CD14-positive monocyte (primary cell): ENCODE results near the gene SEMA3G. TPM values are rescaled to one million over a fixed set of nuclear protein-coding genes. Genes with fewer than 3 reads are reported as not detected.

Experiments used
- DNase-seq, 3 donors: peaks; one replicate each; pipeline ENCODE4 v3.0.0-alpha.2; 2011 to 2022
- H2AFZ ChIP-seq: 2 replicates; pipeline ENCODE4 v1.6.0; 2012; ENCODE audit warnings: mild to moderate bottlenecking, low read depth, low read length, inconsistent platforms; ENCODE audit not compliant: insufficient read depth, poor library complexity, severe bottlenecking
- H3K27ac ChIP-seq, 2 donors: 1 replicate in 1 of 2; 2 replicates in 1 of 2; pipeline ENCODE4 v1.5.1; 2012 to 2013; ENCODE audit warnings: low read length in 2 of 2, control low read depth in 1 of 2, inconsistent platforms in 1 of 2, low read depth in 1 of 2, mild to moderate bottlenecking in 1 of 2
- H3K27me3 ChIP-seq, 2 donors: one replicate each; pipeline versions ENCODE4 v1.6.0 to v1.6.1; 2011 to 2013; ENCODE audit warnings: low read length in 2 of 2; ENCODE audit not compliant: control insufficient read depth in 2 of 2, insufficient read depth in 2 of 2
- H3K36me3 ChIP-seq, 2 donors: replicated peaks in 1 of 2; 1 replicate in 1 of 2; 2 replicates in 1 of 2; pipeline versions ENCODE4 v1.5.1 to v1.6.1; 2012 to 2013; ENCODE audit warnings: low read length in 2 of 2, control low read depth in 1 of 2, inconsistent platforms in 1 of 2, mild to moderate bottlenecking in 1 of 2; ENCODE audit not compliant: insufficient read depth in 2 of 2, control insufficient read depth in 1 of 2
- H3K4me1 ChIP-seq, 2 donors: 1 replicate in 1 of 2; 2 replicates in 1 of 2; pipeline versions ENCODE4 v1.5.1 to v1.6.1; 2012 to 2013; ENCODE audit warnings: low read length in 2 of 2, control low read depth in 1 of 2, inconsistent platforms in 1 of 2, mild to moderate bottlenecking in 1 of 2, moderate library complexity in 1 of 2; ENCODE audit not compliant: insufficient read depth in 2 of 2, control insufficient read depth in 1 of 2
- H3K4me2 ChIP-seq: replicated peaks from 2 replicates; pipeline ENCODE3; 2012; ENCODE audit warnings: low read length, moderate library complexity, mild to moderate bottlenecking; ENCODE audit not compliant: poor library complexity, severe bottlenecking; ENCODE audit errors: extremely low read depth
- H3K4me3 ChIP-seq, 3 experiments: fragments of 200-600 bp in 1 of 3; sonication (generic) in 1 of 3; replicated peaks in 1 of 3; 1 replicate in 2 of 3; 2 replicates in 1 of 3; pipeline ENCODE4 v1.5.1; 2011 to 2013; ENCODE audit warnings: low read length in 3 of 3, mild to moderate bottlenecking in 3 of 3, control low read depth in 2 of 3, low read depth in 2 of 3, inconsistent platforms in 1 of 3, moderate library complexity in 1 of 3
- H3K79me2 ChIP-seq: 2 replicates; pipeline ENCODE4 v1.6.0; 2012; ENCODE audit warnings: mild to moderate bottlenecking, control low read depth, inconsistent platforms, low read length, moderate library complexity; ENCODE audit not compliant: insufficient read depth
- H3K9ac ChIP-seq: 2 replicates; pipeline ENCODE4 v1.6.0; 2017; ENCODE audit warnings: low read length, mild to moderate bottlenecking; ENCODE audit not compliant: insufficient read depth, poor library complexity, severe bottlenecking
- H3K9me3 ChIP-seq, 2 donors: replicated peaks in 1 of 2; 1 replicate in 1 of 2; 2 replicates in 1 of 2; pipeline versions ENCODE4 v1.5.1 to v1.6.1; 2012 to 2013; ENCODE audit warnings: low read length in 2 of 2, control low read depth in 1 of 2; ENCODE audit not compliant: control insufficient read depth in 1 of 2, insufficient read depth in 1 of 2
- H4K20me1 ChIP-seq: 2 replicates; pipeline ENCODE4 v1.6.0; 2012; ENCODE audit warnings: mild to moderate bottlenecking, low read length, control low read depth, moderate library complexity; ENCODE audit not compliant: insufficient read depth
- H3K27ac Mint-ChIP-seq, 7 donors: one replicate each; pipeline ENCODE4 v1.8.0; 2020; ENCODE audit warnings: mild to moderate bottlenecking in 7 of 7, mixed read lengths in 7 of 7, moderate library complexity in 6 of 7, inconsistent platforms in 2 of 7
- H3K27me3 Mint-ChIP-seq, 3 donors: one replicate each; pipeline ENCODE4 v1.8.0; 2021 to 2022; ENCODE audit warnings: low read depth in 3 of 3, mild to moderate bottlenecking in 3 of 3, mixed read lengths in 3 of 3, moderate library complexity in 3 of 3, inconsistent platforms in 1 of 3
- H3K36me3 Mint-ChIP-seq, 2 donors: one replicate each; pipeline ENCODE4 v1.8.0; 2020; ENCODE audit warnings: mixed read lengths in 2 of 2, inconsistent platforms in 1 of 2, mild to moderate bottlenecking in 1 of 2
- H3K4me1 Mint-ChIP-seq: one replicate; pipeline ENCODE4 v1.8.0; 2020; ENCODE audit warnings: mild to moderate bottlenecking, mixed read lengths
- H3K4me3 Mint-ChIP-seq, 2 donors: one replicate each; pipeline ENCODE4 v1.8.0; 2020; ENCODE audit warnings: mild to moderate bottlenecking in 2 of 2, mixed read lengths in 2 of 2, moderate library complexity in 1 of 2
- H3K9me3 Mint-ChIP-seq, 7 donors: one replicate each; pipeline ENCODE4 v1.8.0; 2020 to 2022; ENCODE audit warnings: mixed read lengths in 7 of 7, mild to moderate bottlenecking in 6 of 7, moderate library complexity in 6 of 7, inconsistent platforms in 2 of 7
- CTCF ChIP-seq: fragments of 200-600 bp; IDR thresholded peaks from one replicate; pipeline ENCODE4 v1.8.0; 2022; ENCODE audit warnings: antibody characterized with exemption, mild to moderate bottlenecking
- WGBS: methylation state at CpG from one replicate; pipeline ENCODE4 v1.1.5; 2013; ENCODE audit warnings: missing lambda C conversion rate; ENCODE audit not compliant: insufficient coverage; 5-methylcytosine and 5-hydroxymethylcytosine counted together
- intact Hi-C, 2 donors: fragments of 100-400 bp; cut with micrococcal nuclease; formaldehyde crosslinking; loops; one replicate each; pipeline versions ENCODE4 v1.15.0 to v1.15.1; 2023
- polyA plus RNA-seq, 3 donors: library from polyadenylated mRNA; depleted of rRNA in 1 of 3; unstranded in 2 of 3; stranded (reverse) in 1 of 3; fragments of 300-500 nt in 2 of 3; fragments of >200 nt in 1 of 3; fragmentation: Illumina TruSeq in 2 of 3; gene quantifications; 1 replicate in 2 of 3; 2 replicates in 1 of 3; pipeline ENCODE4 v1.2.3, GENCODE V29; 2012 to 2021

The SEMA3G gene
- polyA plus RNA-seq, 3 donors, result 0.03 TPM; not detected in 2

- peak overlapping the region in 1 of 2 donors; percentile 57 for H3K4me3 Mint-ChIP-seq
Observed at GRCh38 chr3:52431459-52432223, 13.3 kb downstream of the SEMA3G start.

GRCh38 chr3:52430416-52430810, 14.5 kb downstream of the SEMA3G start:
- Histone ChIP-seq H3K4me3 (no peak overlapping the region), H2AFZ (no peak overlapping the region), H3K27me3 (no peaks in the 10 kb centered on the region), H3K9me3 (no peaks in the 10 kb centered on the region), H3K4me1 (peaks cover 20 to 25% of the 10 kb centered on the region in 2 donors), H3K4me2 (no peak overlapping the region), H3K9ac (no peak overlapping the region), H3K36me3 (no peaks in the 10 kb centered on the region), H3K79me2 (no peaks in the 10 kb centered on the region), H4K20me1 (no peaks in the 10 kb centered on the region), H3K27ac (no peak overlapping the region)
- intact Hi-C loops, result no loop called here
- 100% methylated on average over 4 of the region's 9 CpGs for whole genome bisulfite sequencing
- no peak for DNase-seq
- H3K27me3 Mint-ChIP-seq, result peaks cover 2 to 14% (median 6%) of the 10 kb centered on the region in 3 donors
- no peak overlapping the region for H3K4me3 Mint-ChIP-seq
- peaks cover 0 to 3% (median 0%) of the 10 kb centered on the region in 7 donors for H3K9me3 Mint-ChIP-seq
- H3K27ac Mint-ChIP-seq, result no peak overlapping the region
- peaks cover 32% of the 10 kb centered on the region for H3K4me1 Mint-ChIP-seq
- no peak for TF ChIP-seq CTCF
- H3K36me3 Mint-ChIP-seq, result no peaks in the 10 kb centered on the region

More at GRCh38 chr3:52431459-52432223, 13.3 kb downstream of the SEMA3G start:
- intact Hi-C loops, result no loop called here
- Histone ChIP-seq H3K36me3 (no peaks in the 10 kb centered on the region), H3K79me2 (no peaks in the 10 kb centered on the region), H3K27me3 (no peaks in the 10 kb centered on the region), H3K4me3 (no peak overlapping the region), H3K27ac (no peak overlapping the region), H3K4me2 (no peak overlapping the region), H2AFZ (no peak overlapping the region), H3K4me1 (peaks cover 27 to 34% of the 10 kb centered on the region in 2 donors), H3K9ac (no peak overlapping the region), H3K9me3 (no peaks in the 10 kb centered on the region), H4K20me1 (no peaks in the 10 kb centered on the region)
- no peak for DNase-seq
- H3K27me3 Mint-ChIP-seq, result peaks cover 2 to 12% (median 6%) of the 10 kb centered on the region in 3 donors
- 92% methylated on average over 7 of the region's 10 CpGs for WGBS
- no peaks in the 10 kb centered on the region for H3K36me3 Mint-ChIP-seq
- H3K4me1 Mint-ChIP-seq, result peaks cover 37% of the 10 kb centered on the region
- peaks cover 0 to 3% (median 0%) of the 10 kb centered on the region in 7 donors for H3K9me3 Mint-ChIP-seq
- H3K27ac Mint-ChIP-seq, result peak overlapping the region in 3 of 7 donors; percentile 14 to 37 (median 15)
- TF ChIP-seq CTCF, result no peak
